Osteoblast (primary cell): ENCODE results near the gene DYNC1H1. TPM values are rescaled to one million over a fixed set of nuclear protein-coding genes. Genes with fewer than 3 reads are reported as not detected.
A peak's percentile ranks its signal among the peaks of the same experiment; 100 is the strongest.

Experiments
- DNase-seq: peaks from one replicate; pipeline ENCODE4 v3.0.0; 2011; ENCODE audit warnings: low spot score, mixed read lengths; ENCODE audit not compliant: insufficient read length; ENCODE audit errors: missing footprints
- H2AFZ ChIP-seq: 2 replicates; pipeline ENCODE4 v1.6.0; 2011; ENCODE audit warnings: mild to moderate bottlenecking, low read length
- H3K27ac ChIP-seq: 2 replicates; pipeline ENCODE4 v1.5.1; 2011; ENCODE audit warnings: mild to moderate bottlenecking, low read depth, low read length, moderate library complexity
- H3K27me3 ChIP-seq: 2 replicates; pipeline ENCODE4 v1.6.0; 2012; ENCODE audit warnings: mild to moderate bottlenecking, control low read depth, inconsistent platforms, low read length, moderate library complexity; ENCODE audit not compliant: insufficient read depth
- H3K36me3 ChIP-seq: 2 replicates; pipeline ENCODE4 v1.5.1; 2011; ENCODE audit warnings: mild to moderate bottlenecking, low read length, control low read depth, moderate library complexity; ENCODE audit not compliant: insufficient read depth
- H3K4me1 ChIP-seq: 2 replicates; pipeline ENCODE4 v1.5.1; 2011; ENCODE audit warnings: mild to moderate bottlenecking, low read length, control low read depth, moderate library complexity; ENCODE audit not compliant: insufficient read depth
- H3K4me2 ChIP-seq: 2 replicates; pipeline ENCODE4 v1.6.0; 2011; ENCODE audit warnings: mild to moderate bottlenecking, low read length; ENCODE audit not compliant: insufficient read depth
- H3K4me3 ChIP-seq: fragments of 200-600 bp; sonication (generic); 3 replicates; pipeline ENCODE4 v1.5.1; 2012; ENCODE audit warnings: mild to moderate bottlenecking, low read length, inconsistent platforms; ENCODE audit not compliant: insufficient read depth
- H3K79me2 ChIP-seq: 2 replicates; pipeline ENCODE4 v1.6.0; 2012; ENCODE audit warnings: mild to moderate bottlenecking, low read length, control low read depth, inconsistent platforms; ENCODE audit not compliant: insufficient read depth
- H3K9me3 ChIP-seq: 2 replicates; pipeline ENCODE4 v1.5.1; 2011; ENCODE audit warnings: low read depth, low read length, control low read depth
- H4K20me1 ChIP-seq: 2 replicates; pipeline ENCODE4 v1.6.0; 2012; ENCODE audit warnings: mild to moderate bottlenecking, low read length, control low read depth; ENCODE audit not compliant: insufficient read depth
- total RNA-seq: library from RNA; depleted of rRNA; stranded (reverse); fragments of >200 nt; gene quantifications from 2 replicates; pipeline ENCODE4 v1.2.3, GENCODE V29; 2012
- TF ChIP-seq, protein P1 (sequence below): IDR thresholded peaks from 2 replicates; pipeline ENCODE4 v1.5.1; 2011; ENCODE audit warnings: mild to moderate bottlenecking, low read depth, low read length, moderate library complexity; ENCODE audit errors: extremely low read depth

Gene DYNC1H1
- total RNA-seq, 1 donor = 340 TPM

- Histone ChIP-seq H3K4me2 (no peak overlapping the region), H2AFZ (no peak overlapping the region), H3K27ac (peak overlapping the region; percentile 17), H3K36me3 (peaks cover 95% of the 10 kb centered on the region), H4K20me1 (peaks cover 30% of the 10 kb centered on the region), H3K9me3 (no peaks in the 10 kb centered on the region), H3K79me2 (peaks cover 82% of the 10 kb centered on the region), H3K4me3 (no peak overlapping the region), H3K27me3 (no peaks in the 10 kb centered on the region), H3K4me1 (no peaks in the 10 kb centered on the region)
- TF ChIP-seq, protein P1, sequence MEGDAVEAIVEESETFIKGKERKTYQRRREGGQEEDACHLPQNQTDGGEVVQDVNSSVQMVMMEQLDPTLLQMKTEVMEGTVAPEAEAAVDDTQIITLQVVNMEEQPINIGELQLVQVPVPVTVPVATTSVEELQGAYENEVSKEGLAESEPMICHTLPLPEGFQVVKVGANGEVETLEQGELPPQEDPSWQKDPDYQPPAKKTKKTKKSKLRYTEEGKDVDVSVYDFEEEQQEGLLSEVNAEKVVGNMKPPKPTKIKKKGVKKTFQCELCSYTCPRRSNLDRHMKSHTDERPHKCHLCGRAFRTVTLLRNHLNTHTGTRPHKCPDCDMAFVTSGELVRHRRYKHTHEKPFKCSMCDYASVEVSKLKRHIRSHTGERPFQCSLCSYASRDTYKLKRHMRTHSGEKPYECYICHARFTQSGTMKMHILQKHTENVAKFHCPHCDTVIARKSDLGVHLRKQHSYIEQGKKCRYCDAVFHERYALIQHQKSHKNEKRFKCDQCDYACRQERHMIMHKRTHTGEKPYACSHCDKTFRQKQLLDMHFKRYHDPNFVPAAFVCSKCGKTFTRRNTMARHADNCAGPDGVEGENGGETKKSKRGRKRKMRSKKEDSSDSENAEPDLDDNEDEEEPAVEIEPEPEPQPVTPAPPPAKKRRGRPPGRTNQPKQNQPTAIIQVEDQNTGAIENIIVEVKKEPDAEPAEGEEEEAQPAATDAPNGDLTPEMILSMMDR = no peak
- DNase-seq = no peak
These were observed 28.3 kb downstream of the DYNC1H1 start for GRCh38 chr14:101992708-101993107.

DNA sequence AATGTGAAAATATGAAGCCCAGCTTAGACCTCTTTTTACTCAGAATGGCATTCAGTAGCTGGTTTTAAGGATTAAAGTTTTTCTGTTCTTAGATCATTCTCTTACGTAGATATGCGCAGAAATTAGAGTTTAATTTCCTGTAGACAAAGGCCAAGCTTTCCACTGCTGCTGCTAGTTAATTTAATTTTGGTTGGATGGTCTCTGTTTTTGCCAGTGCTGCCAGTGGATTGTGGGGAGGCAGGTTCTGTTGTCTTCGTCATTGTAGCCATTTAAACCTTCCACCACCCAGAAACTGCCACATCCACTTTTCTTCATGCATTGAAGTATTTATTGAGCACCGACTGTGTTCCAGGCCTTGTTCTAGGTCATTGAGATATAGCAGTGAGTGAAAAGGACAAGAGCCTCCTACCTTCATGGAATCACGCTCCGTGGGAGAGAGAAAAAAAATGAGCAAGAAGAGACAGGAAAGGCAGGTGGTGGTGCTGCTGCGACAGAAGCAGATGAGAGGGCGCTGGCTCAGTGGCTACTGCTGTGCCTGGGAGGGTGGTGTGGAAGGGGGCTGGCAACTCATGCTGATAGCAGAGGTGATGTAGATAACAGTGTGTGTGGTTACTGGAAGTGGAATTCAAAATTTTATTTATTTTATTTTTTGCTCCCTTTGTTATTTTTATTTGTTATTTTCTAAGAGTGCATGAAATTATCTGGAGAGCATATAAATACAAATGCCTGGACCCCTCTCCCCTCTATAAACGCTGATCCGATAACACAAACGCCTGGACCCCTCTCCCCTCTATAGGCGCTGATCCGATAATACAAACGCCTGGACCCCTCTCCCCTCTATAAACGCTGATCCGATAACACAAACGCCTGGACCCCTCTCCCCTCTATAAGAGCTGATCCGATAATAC is 33.3 kb downstream of the DYNC1H1 start:
- Histone ChIP-seq H4K20me1 (peaks cover 17% of the 10 kb centered on the region), H3K79me2 (peaks cover 68% of the 10 kb centered on the region), H3K27ac (no peak overlapping the region), H3K4me1 (no peaks in the 10 kb centered on the region), H3K27me3 (no peaks in the 10 kb centered on the region), H3K9me3 (no peaks in the 10 kb centered on the region), H3K36me3 (peaks cover 94% of the 10 kb centered on the region), H3K4me3 (no peak overlapping the region), H2AFZ (no peak overlapping the region), H3K4me2 (no peak overlapping the region)
- TF ChIP-seq, protein P1 = no peak
- peak; percentile 34 for DNase-seq

DNA sequence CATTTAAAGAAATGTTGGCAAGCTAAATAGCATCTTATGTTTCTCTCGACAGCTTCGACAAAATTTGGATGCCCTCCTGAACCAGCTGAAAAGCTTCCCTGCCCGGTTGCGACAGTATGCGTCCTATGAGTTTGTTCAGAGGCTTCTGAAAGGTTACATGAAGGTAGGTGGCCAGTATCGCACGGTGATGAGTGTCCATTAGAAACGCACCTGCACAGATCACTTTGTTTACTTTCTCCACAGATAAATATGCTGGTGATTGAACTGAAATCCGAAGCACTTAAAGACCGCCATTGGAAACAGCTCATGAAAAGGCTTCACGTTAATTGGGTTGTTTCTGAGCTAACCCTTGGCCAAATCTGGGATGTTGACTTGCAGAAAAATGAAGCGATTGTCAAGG is 36.5 kb downstream of the DYNC1H1 start:
- no peak overlapping the region for H3K27ac ChIP-seq
- H3K4me1 ChIP-seq = no peaks in the 10 kb centered on the region
- H3K36me3 ChIP-seq = peaks cover 90% of the 10 kb centered on the region
- H3K27me3 ChIP-seq = no peaks in the 10 kb centered on the region
- H4K20me1 ChIP-seq = peaks cover 16% of the 10 kb centered on the region
- H3K79me2 ChIP-seq = peaks cover 51% of the 10 kb centered on the region
- no peak overlapping the region for H3K4me3 ChIP-seq
- no peak for DNase-seq
- no peaks in the 10 kb centered on the region for H3K9me3 ChIP-seq
- H2AFZ ChIP-seq = no peak overlapping the region
- TF ChIP-seq, protein P1 = no peak
- H3K4me2 ChIP-seq = no peak overlapping the region

DNA sequence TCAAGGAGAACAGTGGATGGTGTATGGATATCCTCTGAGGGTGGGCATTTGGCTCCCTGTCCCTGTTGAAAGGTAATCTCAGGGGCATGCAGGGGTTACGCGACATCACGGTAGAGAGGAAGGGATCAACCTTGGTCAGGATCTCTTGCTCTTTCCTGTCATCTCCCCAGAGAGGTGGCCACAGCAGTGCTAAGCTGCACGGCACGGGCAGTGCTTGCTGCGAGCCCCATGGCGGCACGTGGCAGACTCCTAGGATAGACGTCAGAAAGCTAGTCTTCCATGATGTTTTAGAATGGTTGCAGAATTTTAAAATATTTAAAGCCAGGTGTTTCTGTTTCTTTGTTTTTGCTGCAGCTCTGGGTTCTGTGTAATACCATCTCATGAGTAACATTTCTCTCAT is 41.0 kb downstream of the DYNC1H1 start:
- Histone ChIP-seq H3K4me3 (no peak overlapping the region), H3K79me2 (peaks cover 44% of the 10 kb centered on the region), H3K4me1 (no peaks in the 10 kb centered on the region), H3K27me3 (no peaks in the 10 kb centered on the region), H3K36me3 (peaks cover 92% of the 10 kb centered on the region), H4K20me1 (peaks cover 11% of the 10 kb centered on the region), H3K27ac (no peak overlapping the region), H3K9me3 (no peaks in the 10 kb centered on the region), H3K4me2 (no peak overlapping the region), H2AFZ (no peak overlapping the region)
- no peak for DNase-seq
- TF ChIP-seq, protein P1 = no peak
